Measurements from ENCODE around the gene ITIH5. TPM values are rescaled to one million over a fixed set of nuclear protein-coding genes. Genes with fewer than 3 reads are reported as not detected.

Gene ITIH5
- total RNA-seq, 2 experiments from 2014 or later = not detected

- Histone ChIP-seq H3K4me2 (ENCODE audit: low read length) (no peak overlapping the region), H3K4me1 (ENCODE audit: insufficient read depth, low read length, poor library complexity, severe bottlenecking) (no peaks in the 10 kb centered on the region), H2AFZ (ENCODE audit: low read length) (no peak overlapping the region), H4K20me1 (ENCODE audit: insufficient read depth, low read length) (no peaks in the 10 kb centered on the region), H3K27ac (ENCODE audit: low read depth, low read length, poor library complexity, severe bottlenecking) (no peak overlapping the region), H3K4me3 (ENCODE audit: low read depth, low read length, poor library complexity, severe bottlenecking) (no peak overlapping the region), H3K79me2 (ENCODE audit: insufficient read depth, low read depth, low read length) (no peaks in the 10 kb centered on the region), H3K9me2 (ENCODE audit: insufficient read depth, low read length) (no peaks in the 10 kb centered on the region), H3K36me3 (ENCODE audit: insufficient read depth, low read length) (no peaks in the 10 kb centered on the region), H3K9me3 (ENCODE audit: low read length) (no peaks in the 10 kb centered on the region)
- ChIA-PET CTCF (ENCODE audit: unreplicated experiment) (no interaction called here), POLR2A (no interaction called here)
- no TSS peak for BruUV-seq (replicated peaks)
- DNase-seq (ENCODE audit: low spot score) = no peak
- TF ChIP-seq, protein P1, sequence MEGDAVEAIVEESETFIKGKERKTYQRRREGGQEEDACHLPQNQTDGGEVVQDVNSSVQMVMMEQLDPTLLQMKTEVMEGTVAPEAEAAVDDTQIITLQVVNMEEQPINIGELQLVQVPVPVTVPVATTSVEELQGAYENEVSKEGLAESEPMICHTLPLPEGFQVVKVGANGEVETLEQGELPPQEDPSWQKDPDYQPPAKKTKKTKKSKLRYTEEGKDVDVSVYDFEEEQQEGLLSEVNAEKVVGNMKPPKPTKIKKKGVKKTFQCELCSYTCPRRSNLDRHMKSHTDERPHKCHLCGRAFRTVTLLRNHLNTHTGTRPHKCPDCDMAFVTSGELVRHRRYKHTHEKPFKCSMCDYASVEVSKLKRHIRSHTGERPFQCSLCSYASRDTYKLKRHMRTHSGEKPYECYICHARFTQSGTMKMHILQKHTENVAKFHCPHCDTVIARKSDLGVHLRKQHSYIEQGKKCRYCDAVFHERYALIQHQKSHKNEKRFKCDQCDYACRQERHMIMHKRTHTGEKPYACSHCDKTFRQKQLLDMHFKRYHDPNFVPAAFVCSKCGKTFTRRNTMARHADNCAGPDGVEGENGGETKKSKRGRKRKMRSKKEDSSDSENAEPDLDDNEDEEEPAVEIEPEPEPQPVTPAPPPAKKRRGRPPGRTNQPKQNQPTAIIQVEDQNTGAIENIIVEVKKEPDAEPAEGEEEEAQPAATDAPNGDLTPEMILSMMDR (conservative IDR thresholded peaks at IDR 0.05; ENCODE audit: low read length) = no peak
- TF ChIP-seq EZH2phosphoT487 (IDR thresholded peaks at IDR 0.05; ENCODE audit: borderline replicate concordance, low read depth, low read length) = no peak
- intact Hi-C loops (cut with micrococcal nuclease; ENCODE audit: unreplicated experiment) = no loop called here
These were observed 116.8 kb downstream of the ITIH5 start for GRCh38 chr10:7550013-7550412.

- CTCF ChIA-PET (ENCODE audit: unreplicated experiment) = no interaction called here
These were observed 118.9 kb downstream of the ITIH5 start for GRCh38 chr10:7547829-7548228.

DNA sequence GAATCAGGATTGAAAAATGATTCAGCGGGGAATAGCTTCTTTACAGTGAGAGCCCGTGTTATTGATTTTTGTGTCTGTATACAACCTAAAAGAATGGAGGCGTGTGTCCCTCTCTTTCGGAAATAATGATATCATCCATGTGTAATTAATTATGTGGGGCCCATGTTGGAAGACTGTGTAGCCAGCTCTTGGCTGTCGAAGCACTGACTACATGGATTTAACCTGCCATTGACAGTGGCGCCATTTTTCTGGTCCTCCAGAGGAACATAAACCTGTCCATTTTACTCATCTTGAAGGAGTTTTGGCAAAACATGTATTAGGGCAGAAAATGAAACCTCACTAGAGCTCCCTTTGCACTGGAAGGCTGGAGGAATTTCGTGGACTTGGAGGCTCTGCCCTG, 119.6 kb downstream of the ITIH5 start:
- ChIA-PET CTCF (ENCODE audit: unreplicated experiment) (no interaction called here), POLR2A (no interaction called here)
- no peak overlapping the region for H3K4me2 ChIP-seq (ENCODE audit: low read length)
- no peak for TF ChIP-seq EZH2phosphoT487 (IDR thresholded peaks at IDR 0.05; ENCODE audit: borderline replicate concordance, low read depth, low read length)
- TF ChIP-seq, protein P1 (conservative IDR thresholded peaks at IDR 0.05; ENCODE audit: low read length) = no peak
- no peak overlapping the region for H2AFZ ChIP-seq (ENCODE audit: low read length)
- no peaks in the 10 kb centered on the region for H4K20me1 ChIP-seq (ENCODE audit: insufficient read depth, low read length)
- no peak overlapping the region for H3K27ac ChIP-seq (ENCODE audit: low read depth, low read length, poor library complexity, severe bottlenecking)
- no peaks in the 10 kb centered on the region for H3K9me3 ChIP-seq (ENCODE audit: low read length)
- H3K4me3 ChIP-seq (ENCODE audit: low read depth, low read length, poor library complexity, severe bottlenecking) = no peak overlapping the region
- H3K79me2 ChIP-seq (ENCODE audit: insufficient read depth, low read depth, low read length) = no peaks in the 10 kb centered on the region
- DNase-seq (ENCODE audit: low spot score) = no peak
- no TSS peak for BruUV-seq (replicated peaks)
- H3K36me3 ChIP-seq (ENCODE audit: insufficient read depth, low read length) = no peaks in the 10 kb centered on the region
- H3K9me2 ChIP-seq (ENCODE audit: insufficient read depth, low read length) = no peaks in the 10 kb centered on the region
- intact Hi-C loops (cut with micrococcal nuclease; ENCODE audit: unreplicated experiment) = no loop called here
- H3K4me1 ChIP-seq (ENCODE audit: insufficient read depth, low read length, poor library complexity, severe bottlenecking) = no peaks in the 10 kb centered on the region

More at GRCh38 chr10:7547829-7548228, 118.9 kb downstream of the ITIH5 start:
- Histone ChIP-seq H2AFZ (ENCODE audit: low read length) (no peak overlapping the region), H3K4me1 (ENCODE audit: insufficient read depth, low read length, poor library complexity, severe bottlenecking) (no peaks in the 10 kb centered on the region), H3K9me3 (ENCODE audit: low read length) (no peaks in the 10 kb centered on the region), H4K20me1 (ENCODE audit: insufficient read depth, low read length) (no peaks in the 10 kb centered on the region), H3K27ac (ENCODE audit: low read depth, low read length, poor library complexity, severe bottlenecking) (no peak overlapping the region), H3K9me2 (ENCODE audit: insufficient read depth, low read length) (no peaks in the 10 kb centered on the region), H3K4me3 (ENCODE audit: low read depth, low read length, poor library complexity, severe bottlenecking) (no peak overlapping the region), H3K4me2 (ENCODE audit: low read length) (no peak overlapping the region), H3K79me2 (ENCODE audit: insufficient read depth, low read depth, low read length) (no peaks in the 10 kb centered on the region), H3K36me3 (ENCODE audit: insufficient read depth, low read length) (no peaks in the 10 kb centered on the region)
- DNase-seq (ENCODE audit: low spot score) = no peak
- BruUV-seq (replicated peaks) = no TSS peak
- intact Hi-C loops (cut with micrococcal nuclease; ENCODE audit: unreplicated experiment) = no loop called here
- POLR2A ChIA-PET = no interaction called here
- no peak for TF ChIP-seq EZH2phosphoT487 (IDR thresholded peaks at IDR 0.05; ENCODE audit: borderline replicate concordance, low read depth, low read length)

All from OCI-LY7 (cell line).